Suppressor macrophage treated with lipopolysaccharide for 4 hours (primary cell): ENCODE data around the gene BTF3L4.
"Not testable (repeated sequence)": the region's sequence is repeated elsewhere in the genome, so short reads cannot be mapped to it uniquely, and the experiment has no call there.

Experiments used
- DNase-seq: peaks from one replicate; pipeline ENCODE4 v3.0.0-alpha.2; 2020

BTF3L4 gene

GRCh38 chr1:52055866-52056162 is 281 bp upstream of the BTF3L4 start:
- no peak for DNase-seq

- DNase-seq: no peak
These were observed 789 bp downstream of the BTF3L4 start for GRCh38 chr1:52056937-52057231.

GRCh38 chr1:52057255-52057654 is 1.2 kb downstream of the BTF3L4 start:
- DNase-seq: peak; percentile 75

- DNase-seq: peak; percentile 27
These were observed 1.9 kb downstream of the BTF3L4 start for GRCh38 chr1:52057876-52058415.

- DNase-seq: no peak
These were observed 3.2 kb downstream of the BTF3L4 start for GRCh38 chr1:52059321-52059720.

- no peak for DNase-seq
These were observed 3.8 kb downstream of the BTF3L4 start for GRCh38 chr1:52059888-52060287.

GRCh38 chr1:52060822-52061221 is 4.7 kb downstream of the BTF3L4 start:
- no peak for DNase-seq

GRCh38 chr1:52063192-52063591 is 7.1 kb downstream of the BTF3L4 start:
- DNase-seq: no peak

- DNase-seq: no peak
These were observed 14.6 kb downstream of the BTF3L4 start for GRCh38 chr1:52070704-52071103.

- no peak for DNase-seq
These were observed 16.2 kb downstream of the BTF3L4 start for GRCh38 chr1:52072291-52072690.

GRCh38 chr1:52077277-52077676 is 21.2 kb downstream of the BTF3L4 start:
- not testable (repeated sequence) for DNase-seq

- no peak for DNase-seq
These were observed 23.9 kb downstream of the BTF3L4 start for GRCh38 chr1:52080014-52080415.

- DNase-seq: not testable (repeated sequence)
These were observed 31.8 kb downstream of the BTF3L4 start for GRCh38 chr1:52087892-52088291.

GRCh38 chr1:52094300-52094699 is 38.2 kb downstream of the BTF3L4 start:
- DNase-seq: not testable (repeated sequence)

- peak; percentile 78 for DNase-seq
These were observed 40.1 kb downstream of the BTF3L4 start for GRCh38 chr1:52096216-52096615.

GRCh38 chr1:52098139-52098871 is 42.2 kb downstream of the BTF3L4 start:
- no peak for DNase-seq

- peak; percentile 77 for DNase-seq
These were observed 46.4 kb downstream of the BTF3L4 start for GRCh38 chr1:52102336-52103013.

- DNase-seq: peak; percentile 21
These were observed 55.4 kb downstream of the BTF3L4 start for GRCh38 chr1:52111492-52111891.

- DNase-seq: no peak
These were observed 56.4 kb downstream of the BTF3L4 start for GRCh38 chr1:52112489-52112888.

- DNase-seq: no peak
These were observed 63.4 kb downstream of the BTF3L4 start for GRCh38 chr1:52119301-52120079.

- DNase-seq: no peak
These were observed 66.3 kb downstream of the BTF3L4 start for GRCh38 chr1:52122384-52122783.

- DNase-seq: no peak
These were observed 67.5 kb downstream of the BTF3L4 start for GRCh38 chr1:52123622-52124021.

- DNase-seq: peak; percentile 48
These were observed 69.8 kb downstream of the BTF3L4 start for GRCh38 chr1:52125736-52126359.
